CD4-positive, alpha-beta T cell treated with Interleukin-6 at 100 ng/mL for 8 hours (primary cell): ENCODE measurements around the gene HDAC4.

Experiments used
- DNase-seq: peaks from one replicate; pipeline ENCODE4 v3.0.0-alpha.2; 2020; ENCODE audit warnings: mixed read lengths, low spot score

Gene HDAC4

GRCh38 chr2:239152239-239152915, 248.4 kb downstream of the HDAC4 start:
- DNase-seq, result no peak

- DNase-seq, result no peak
Observed at GRCh38 chr2:239151201-239152131, 249.4 kb downstream of the HDAC4 start.

- peak; percentile 44 for DNase-seq
Observed at GRCh38 chr2:239150125-239151011, 250.5 kb downstream of the HDAC4 start.

GRCh38 chr2:239149501-239149900, 251.3 kb downstream of the HDAC4 start:
- no peak for DNase-seq

GRCh38 chr2:239148495-239149200, 252.2 kb downstream of the HDAC4 start:
- no peak for DNase-seq

- DNase-seq, result no peak
Observed at GRCh38 chr2:239147376-239147775, 253.4 kb downstream of the HDAC4 start.

- DNase-seq, result no peak
Observed at GRCh38 chr2:239146741-239147181, 254.1 kb downstream of the HDAC4 start.

- DNase-seq, result no peak
Observed at GRCh38 chr2:239146011-239146641, 254.7 kb downstream of the HDAC4 start.

- DNase-seq, result no peak
Observed at GRCh38 chr2:239145601-239146000, 255.2 kb downstream of the HDAC4 start.

- DNase-seq, result no peak
Observed at GRCh38 chr2:239145106-239145505, 255.7 kb downstream of the HDAC4 start.

GRCh38 chr2:239144713-239144999, 256.2 kb downstream of the HDAC4 start:
- DNase-seq, result no peak

GRCh38 chr2:239143858-239144712, 256.7 kb downstream of the HDAC4 start:
- DNase-seq, result peak; percentile 16

- DNase-seq, result no peak
Observed at GRCh38 chr2:239142806-239143205, 258.0 kb downstream of the HDAC4 start.

GRCh38 chr2:239142296-239142695, 258.5 kb downstream of the HDAC4 start:
- DNase-seq, result no peak

- no peak for DNase-seq
Observed at GRCh38 chr2:239141021-239141760, 259.6 kb downstream of the HDAC4 start.

GRCh38 chr2:239140346-239141020, 260.3 kb downstream of the HDAC4 start:
- no peak for DNase-seq

GRCh38 chr2:239139566-239139965, 261.3 kb downstream of the HDAC4 start:
- no peak for DNase-seq

GRCh38 chr2:239139101-239139500, 261.7 kb downstream of the HDAC4 start:
- no peak for DNase-seq

GRCh38 chr2:239138610-239139009, 262.2 kb downstream of the HDAC4 start:
- no peak for DNase-seq
